A549 treated with CpdA at 1 μM for 4 hours (cell line): Measurements from ENCODE around the gene MYOF. TPM values are rescaled to one million over a fixed set of nuclear protein-coding genes. Genes with fewer than 3 reads are reported as not detected.

Source experiments
- total RNA-seq: library from RNA; stranded (reverse); fragments of 200-300 nt; extraction: Qiagen RNA extraction; gene quantifications from 5 replicates; pipeline ENCODE4 v1.2.3, GENCODE V29; 2022; ENCODE audit warnings: low read depth

MYOF gene
- total RNA-seq, result 193 to 274 TPM (median 219 TPM) in 5 replicates

GRCh38 chr10:93482145-93482834 lies at the start of gene MYOF:
Gene MYOF (minus strand): TSS chr10:93482334. CDS start chr10:93482194, 140 bp downstream.

GRCh38 chr10:93496322-93497041 lies 14.3 kb upstream of the MYOF start, which contains the start of gene CEP55:
Gene CEP55 (plus strand): TSS chr10:93496612. CDS start chr10:93500052, 3,440 bp downstream.

Other genes starting within 250 kb of the MYOF start
- gene CEP55, start 14.3 kb upstream of the MYOF start, total RNA-seq, result 60.7 to 75.5 TPM (median 65.1 TPM) in 5 replicates
- gene FFAR4, start 84.3 kb upstream of the MYOF start, total RNA-seq, result 0.16 to 0.27 TPM (median 0.18 TPM) in 5 replicates
- gene RBP4, start 118.9 kb upstream of the MYOF start, total RNA-seq, result 5.3 to 10.7 TPM (median 7.6 TPM) in 5 replicates
- gene PDE6C, start 130.2 kb upstream of the MYOF start, total RNA-seq, result not detected in 5 replicates
- 5.2 to 6.3 TPM (median 5.9 TPM) in 5 replicates for gene FRA10AC1, start 220.3 kb upstream of the MYOF start, total RNA-seq